ENCODE results near the gene GSN. TPM values are rescaled to one million over a fixed set of nuclear protein-coding genes. Genes with fewer than 3 reads are reported as not detected.

The GSN gene
- total and polyA plus RNA-seq, 2 of the 13 experiments (the other 11 are each of a cell fraction or from before 2014, with no cell fraction given): 294 to 307 TPM

- TF ChIP-seq AHDC1 (CRISPR knock-in tag; IDR thresholded peaks at IDR 0.05; ENCODE audit: borderline replicate concordance): 0 out of 2 replicates have a peak, but pooled peaks have one; percentile 22
- TF ChIP-seq, protein P1, sequence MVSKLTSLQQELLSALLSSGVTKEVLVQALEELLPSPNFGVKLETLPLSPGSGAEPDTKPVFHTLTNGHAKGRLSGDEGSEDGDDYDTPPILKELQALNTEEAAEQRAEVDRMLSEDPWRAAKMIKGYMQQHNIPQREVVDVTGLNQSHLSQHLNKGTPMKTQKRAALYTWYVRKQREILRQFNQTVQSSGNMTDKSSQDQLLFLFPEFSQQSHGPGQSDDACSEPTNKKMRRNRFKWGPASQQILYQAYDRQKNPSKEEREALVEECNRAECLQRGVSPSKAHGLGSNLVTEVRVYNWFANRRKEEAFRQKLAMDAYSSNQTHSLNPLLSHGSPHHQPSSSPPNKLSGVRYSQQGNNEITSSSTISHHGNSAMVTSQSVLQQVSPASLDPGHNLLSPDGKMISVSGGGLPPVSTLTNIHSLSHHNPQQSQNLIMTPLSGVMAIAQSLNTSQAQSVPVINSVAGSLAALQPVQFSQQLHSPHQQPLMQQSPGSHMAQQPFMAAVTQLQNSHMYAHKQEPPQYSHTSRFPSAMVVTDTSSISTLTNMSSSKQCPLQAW (CRISPR knock-in tag; IDR thresholded peaks at IDR 0.05): 0 out of 2 replicates have a peak, but pooled peaks have one; percentile 43
- TF ChIP-seq STAT5B (CRISPR knock-in tag; IDR thresholded peaks at IDR 0.05): no peak
- TF ChIP-seq SIN3B (IDR thresholded peaks at IDR 0.05; ENCODE audit: low read length): no peak
- TF ChIP-seq ZNF17 (CRISPR knock-in tag; IDR thresholded peaks at IDR 0.05): no peak
- no peak for TF ChIP-seq HNRNPUL1 (IDR thresholded peaks at IDR 0.05; ENCODE audit: low read depth, low read length)
- TF ChIP-seq SMC3 (IDR thresholded peaks at IDR 0.05; ENCODE audit: low read length): no peak
- no peak for TF ChIP-seq MATR3 (CRISPR knock-in tag; IDR thresholded peaks at IDR 0.05)
- TF ChIP-seq MEIS2 (CRISPR knock-in tag; IDR thresholded peaks at IDR 0.05): no peak
Observed at GRCh38 chr9:121268851-121269641, 1.1 kb downstream of the GSN start (continued).

Measured in HepG2 (cell line).